Natural killer cell (primary cell): Measurements from ENCODE around the gene SHROOM1. TPM values are rescaled to one million over a fixed set of nuclear protein-coding genes. Genes with fewer than 3 reads are reported as not detected.

Source experiments
- ATAC-seq, 3 donors: fragments of 150-1000 bp in 2 of 3; fragments of 200-7000 bp in 1 of 3; cut with Tn5 transposase; 1 replicate in 1 of 3; 2 replicates in 2 of 3; pipeline ENCODE4 v1.10.0; 2021; ENCODE audit warnings: mild to moderate bottlenecking in 2 of 3, moderate library complexity in 2 of 3
- DNase-seq, 2 donors: peaks; one replicate each; pipeline versions ENCODE4 v3.0.0 to v3.0.0-alpha.2; 2013 to 2021; ENCODE audit warnings: mixed read lengths in 1 of 2
- H3K27ac ChIP-seq: one replicate; pipeline ENCODE4 v1.5.1; 2013; ENCODE audit warnings: mild to moderate bottlenecking, low read length
- H3K27me3 ChIP-seq: one replicate; pipeline ENCODE4 v1.6.1; 2013; ENCODE audit warnings: low read length; ENCODE audit not compliant: control insufficient read depth, insufficient read depth
- H3K36me3 ChIP-seq: one replicate; pipeline ENCODE4 v1.6.1; 2013; ENCODE audit warnings: low read length; ENCODE audit not compliant: control insufficient read depth, insufficient read depth
- H3K4me1 ChIP-seq: one replicate; pipeline ENCODE4 v1.6.1; 2013; ENCODE audit warnings: low read length; ENCODE audit not compliant: control insufficient read depth, insufficient read depth
- H3K4me3 ChIP-seq: one replicate; pipeline ENCODE4 v1.5.1; 2013; ENCODE audit warnings: low read length
- H3K9me3 ChIP-seq: one replicate; pipeline ENCODE4 v1.6.1; 2013; ENCODE audit warnings: low read length; ENCODE audit not compliant: control insufficient read depth, insufficient read depth
- H3K27ac Mint-ChIP-seq, 2 donors: one replicate each; pipeline ENCODE4 v1.8.0; 2022; ENCODE audit warnings: mild to moderate bottlenecking in 2 of 2, mixed read lengths in 2 of 2, moderate library complexity in 1 of 2
- H3K27me3 Mint-ChIP-seq, 2 donors: one replicate each; pipeline ENCODE4 v1.8.0; 2022; ENCODE audit warnings: low read depth in 2 of 2, mixed read lengths in 2 of 2
- H3K36me3 Mint-ChIP-seq: one replicate; pipeline ENCODE4 v1.8.0; 2022; ENCODE audit warnings: mixed read lengths
- H3K4me1 Mint-ChIP-seq, 2 donors: one replicate each; pipeline ENCODE4 v1.8.0; 2022; ENCODE audit warnings: mixed read lengths in 2 of 2
- H3K4me3 Mint-ChIP-seq: one replicate; pipeline ENCODE4 v1.8.0; 2022; ENCODE audit warnings: mild to moderate bottlenecking, moderate library complexity, mixed read lengths
- H3K9me3 Mint-ChIP-seq, 2 donors: one replicate each; pipeline ENCODE4 v1.8.0; 2022; ENCODE audit warnings: mixed read lengths in 2 of 2
- WGBS: methylation state at CpG from one replicate; pipeline ENCODE4 v1.1.7; 2013; ENCODE audit warnings: missing lambda C conversion rate; ENCODE audit not compliant: insufficient coverage; 5-methylcytosine and 5-hydroxymethylcytosine counted together
- intact Hi-C: fragments of 100-400 bp; cut with micrococcal nuclease; formaldehyde crosslinking; loops from one replicate; pipeline ENCODE4 v1.14.2; 2022
- total RNA-seq, 4 donors: library from RNA; stranded (reverse); fragments of 120-200 nt in 1 of 4; gene quantifications; one replicate each; pipeline versions ENCODE4 v1.2.3 to v1.2.4, GENCODE V29; 2013 to 2022
- TF ChIP-seq, protein P1 (sequence below): fragments of 200-600 bp; IDR thresholded peaks from one replicate; pipeline ENCODE4 v1.8.0; 2022; ENCODE audit warnings: antibody characterized with exemption

The SHROOM1 gene
- total RNA-seq, 3 donors from 2014 or later (not counting 1 experiment from before 2014, with no cell fraction given), result 0.82 to 3.5 (median 0.85) TPM

GRCh38 chr5:132822650-132823480, 7.6 kb downstream of the SHROOM1 start:
- DNase-seq, result peak in 1 of 2 donors; percentile 24
- peaks cover 44 to 63% of the 10 kb centered on the region in 2 donors for H3K27me3 Mint-ChIP-seq
- no peak overlapping the region for H3K4me3 ChIP-seq
- ATAC-seq, result no peak
- no peaks in the 10 kb centered on the region for H3K36me3 ChIP-seq
- H3K27ac Mint-ChIP-seq, result no peak overlapping the region
- peaks cover 17% of the 10 kb centered on the region for H3K4me1 ChIP-seq
- peaks cover 10 to 11% of the 10 kb centered on the region in 2 donors for H3K4me1 Mint-ChIP-seq
- no peak overlapping the region for H3K4me3 Mint-ChIP-seq
- intact Hi-C loops, result loop anchor here (5.0 kb wide), 2 partner anchors 296 to 321 kb away; no protein-coding TSS in a partner anchor
- H3K9me3 Mint-ChIP-seq, result no peaks in the 10 kb centered on the region
- TF ChIP-seq, protein P1, sequence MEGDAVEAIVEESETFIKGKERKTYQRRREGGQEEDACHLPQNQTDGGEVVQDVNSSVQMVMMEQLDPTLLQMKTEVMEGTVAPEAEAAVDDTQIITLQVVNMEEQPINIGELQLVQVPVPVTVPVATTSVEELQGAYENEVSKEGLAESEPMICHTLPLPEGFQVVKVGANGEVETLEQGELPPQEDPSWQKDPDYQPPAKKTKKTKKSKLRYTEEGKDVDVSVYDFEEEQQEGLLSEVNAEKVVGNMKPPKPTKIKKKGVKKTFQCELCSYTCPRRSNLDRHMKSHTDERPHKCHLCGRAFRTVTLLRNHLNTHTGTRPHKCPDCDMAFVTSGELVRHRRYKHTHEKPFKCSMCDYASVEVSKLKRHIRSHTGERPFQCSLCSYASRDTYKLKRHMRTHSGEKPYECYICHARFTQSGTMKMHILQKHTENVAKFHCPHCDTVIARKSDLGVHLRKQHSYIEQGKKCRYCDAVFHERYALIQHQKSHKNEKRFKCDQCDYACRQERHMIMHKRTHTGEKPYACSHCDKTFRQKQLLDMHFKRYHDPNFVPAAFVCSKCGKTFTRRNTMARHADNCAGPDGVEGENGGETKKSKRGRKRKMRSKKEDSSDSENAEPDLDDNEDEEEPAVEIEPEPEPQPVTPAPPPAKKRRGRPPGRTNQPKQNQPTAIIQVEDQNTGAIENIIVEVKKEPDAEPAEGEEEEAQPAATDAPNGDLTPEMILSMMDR, result no peak
- no peak overlapping the region for H3K27ac ChIP-seq
- peaks cover 44% of the 10 kb centered on the region for H3K27me3 ChIP-seq
- no peaks in the 10 kb centered on the region for H3K36me3 Mint-ChIP-seq
- WGBS, result 26% methylated on average over 66 of the region's 68 CpGs
- H3K9me3 ChIP-seq, result no peaks in the 10 kb centered on the region

- Mint-ChIP-seq H3K9me3 (no peaks in the 10 kb centered on the region), H3K27me3 (peaks cover 44 to 57% of the 10 kb centered on the region in 2 donors), H3K27ac (no peak overlapping the region), H3K4me1 (peaks cover 10 to 11% of the 10 kb centered on the region in 2 donors), H3K4me3 (no peak overlapping the region), H3K36me3 (no peaks in the 10 kb centered on the region)
- H3K4me3 ChIP-seq, result no peak overlapping the region
- no peak for ATAC-seq
- H3K36me3 ChIP-seq, result no peaks in the 10 kb centered on the region
- DNase-seq, result no peak
- intact Hi-C loops, result loop anchor here (2.0 to 5.0 kb wide), 3 partner anchors 294 to 549 kb away; no protein-coding TSS in a partner anchor
- TF ChIP-seq, protein P1, result no peak
- H3K27me3 ChIP-seq, result peaks cover 44% of the 10 kb centered on the region
- H3K4me1 ChIP-seq, result peaks cover 17% of the 10 kb centered on the region
- no peaks in the 10 kb centered on the region for H3K9me3 ChIP-seq
- no peak overlapping the region for H3K27ac ChIP-seq
- WGBS, result 100% methylated on average over 1 of the region's 1 CpG
Observed at GRCh38 chr5:132821791-132822190, 8.7 kb downstream of the SHROOM1 start.

- H3K4me3 ChIP-seq, result no peak overlapping the region
- ATAC-seq, result no peak
- H3K4me1 ChIP-seq, result peaks cover 17% of the 10 kb centered on the region
- TF ChIP-seq, protein P1, result no peak
- no peak overlapping the region for H3K27ac ChIP-seq
- Mint-ChIP-seq H3K27me3 (peaks cover 42 to 55% of the 10 kb centered on the region in 2 donors), H3K9me3 (no peaks in the 10 kb centered on the region), H3K36me3 (no peaks in the 10 kb centered on the region), H3K27ac (no peak overlapping the region), H3K4me3 (no peak overlapping the region), H3K4me1 (peaks cover 10 to 11% of the 10 kb centered on the region in 2 donors)
- 90% methylated on average over 2 of the region's 3 CpGs for WGBS
- intact Hi-C loops, result loop anchor here (2.0 to 5.0 kb wide), 3 partner anchors 294 to 549 kb away; no protein-coding TSS in a partner anchor
- H3K9me3 ChIP-seq, result no peaks in the 10 kb centered on the region
- no peak for DNase-seq
- peaks cover 41% of the 10 kb centered on the region for H3K27me3 ChIP-seq
- no peaks in the 10 kb centered on the region for H3K36me3 ChIP-seq
Observed at GRCh38 chr5:132821350-132821749, 9.1 kb downstream of the SHROOM1 start.
